Sigmoid colon (tissue), 4 donors: ENCODE results near the gene ATF6.

Source experiments
- CTCF ChIP-seq, 4 experiments: fragments of 450-650 bp in 3 of 4; fragments of 200-600 bp in 1 of 4; IDR thresholded peaks; one replicate each; pipeline ENCODE4 v1.5.1; 2016 to 2019; ENCODE audit warnings: antibody characterized with exemption in 4 of 4, mild to moderate bottlenecking in 3 of 4, moderate library complexity in 2 of 4
- EP300 ChIP-seq, 4 donors: sonication (generic); formaldehyde crosslinking; IDR thresholded peaks; one replicate each; pipeline ENCODE4 v1.6.1; 2017; ENCODE audit warnings: antibody characterized with exemption in 4 of 4
- POLR2A ChIP-seq, 2 donors: fragments of 450-650 bp; IDR thresholded peaks; one replicate each; pipeline ENCODE4 v1.6.1; 2016; ENCODE audit warnings: antibody characterized with exemption in 2 of 2, mild to moderate bottlenecking in 2 of 2, moderate library complexity in 2 of 2
- POLR2AphosphoS5 ChIP-seq, 4 donors: sonication (generic); formaldehyde crosslinking; IDR thresholded peaks; one replicate each; pipeline ENCODE4 v1.6.1; 2017; ENCODE audit warnings: antibody characterized with exemption in 4 of 4

- TF ChIP-seq POLR2AphosphoS5 (IDR thresholded peaks at IDR 0.05) (no peak), EP300 (IDR thresholded peaks at IDR 0.05) (no peak), CTCF (IDR thresholded peaks at IDR 0.05) (no peak), POLR2A (IDR thresholded peaks at IDR 0.05) (no peak)
Observed at GRCh38 chr1:161886589-161886988, 120.5 kb downstream of the ATF6 start.
